Measurements from ENCODE around the gene CELF4. TPM values are rescaled to one million over a fixed set of nuclear protein-coding genes. Genes with fewer than 3 reads are reported as not detected.

Gene CELF4
- total and polyA plus RNA-seq, 2 donors (not counting 3 experiments of a cell fraction or from before 2014, with no cell fraction given): not detected

- no peak overlapping the region for H2AFZ ChIP-seq (ENCODE audit: low read depth, low read length)
- no peak overlapping the region for H3K4me2 ChIP-seq (ENCODE audit: insufficient read depth, low read length)
- H3K9me1 ChIP-seq (replicated peaks; ENCODE audit: control insufficient read depth, extremely low read depth, insufficient read depth, low read length): no peaks in the 10 kb centered on the region
- intact Hi-C loops (cut with micrococcal nuclease): no loop called here
- POLR2A ChIA-PET: no interaction called here
- no peaks in the 10 kb centered on the region for H3K27me3 ChIP-seq (ENCODE audit: control insufficient read depth in 2 of 2, insufficient read depth in 2 of 2, low read length in 2 of 2)
- dilution Hi-C loops (cut with MboI; ENCODE audit: extremely low pct_ligation_motif_present, low sequenced_read_pairs): no loop called here
- no peak overlapping the region for H3K4me3 ChIP-seq (replicated peaks in 1 of 3; ENCODE audit: insufficient read depth in 1 of 3, low read depth in 1 of 3, low read length in 3 of 3)
- no peaks in the 10 kb centered on the region for H4K20me1 ChIP-seq (replicated peaks; ENCODE audit: control insufficient read depth, extremely low read depth, insufficient read depth, low read length)
- no peak for TF ChIP-seq FOS (IDR thresholded peaks at IDR 0.05; ENCODE audit: borderline replicate concordance, insufficient read depth, low read length)
- no peak for TF ChIP-seq POLR2AphosphoS5 (IDR thresholded peaks at IDR 0.05; ENCODE audit: insufficient read depth, low read depth, low read length)
- TF ChIP-seq GATA2 (IDR thresholded peaks at IDR 0.05; ENCODE audit: insufficient read depth, insufficient read length, low read depth, low read length): no peak
- no peak for TF ChIP-seq MAX (IDR thresholded peaks at IDR 0.05; ENCODE audit: insufficient read depth, insufficient read length)
- no peak for TF ChIP-seq CTCF (IDR thresholded peaks at IDR 0.05; ENCODE audit: extremely low read depth in 1 of 2, insufficient read depth in 1 of 2, low read depth in 1 of 2, low read length in 2 of 2)
- CTCF ChIA-PET: no interaction called here
- FAIRE-seq: no peak
- H3K9me3 ChIP-seq (replicated peaks; ENCODE audit: control insufficient read depth, insufficient read depth, low read length): no peaks in the 10 kb centered on the region
- no peaks in the 10 kb centered on the region for H3K79me2 ChIP-seq (ENCODE audit: control insufficient read depth, insufficient read depth, low read length)
- no peaks in the 10 kb centered on the region for H3K36me3 ChIP-seq (ENCODE audit: control insufficient read depth in 2 of 2, extremely low read depth in 1 of 2, insufficient read depth in 2 of 2, low read length in 2 of 2)
- no peak overlapping the region for H3K27ac ChIP-seq (ENCODE audit: insufficient read depth, low read depth, low read length)
- H3K4me1 ChIP-seq (ENCODE audit: control insufficient read depth, extremely low read depth, insufficient read depth, low read length): no peaks in the 10 kb centered on the region
- no TSS peak for BruUV-seq (replicated peaks)
- no peak overlapping the region for H3K9ac ChIP-seq (replicated peaks; ENCODE audit: extremely low read depth, insufficient read depth, low read length)
- no peak for DNase-seq (ENCODE audit: low read depth, low spot score)
These were observed 235.4 kb downstream of the CELF4 start for GRCh38 chr18:37330173-37330572.
